Mucosa of descending colon (tissue), 3 donors: ENCODE data around the gene SCN8A. TPM values are rescaled to one million over a fixed set of nuclear protein-coding genes. Genes with fewer than 3 reads are reported as not detected.
"Not testable (repeated sequence)": the region's sequence is repeated elsewhere in the genome, so short reads cannot be mapped to it uniquely, and the experiment has no call there.

Experiments
- ATAC-seq: fragments of 200-7000 bp; cut with Tn5 transposase; one replicate; pipeline ENCODE4 v1.9.1; 2020; ENCODE audit warnings: mild to moderate bottlenecking, moderate library complexity
- DNase-seq, 3 donors: peaks; one replicate each; pipeline ENCODE4 v3.0.0-alpha.2; 2020
- H3K36me3 ChIP-seq: fragments of 200-600 bp; one replicate; pipeline ENCODE4 v1.8.0; 2021; ENCODE audit warnings: low read depth, mild to moderate bottlenecking
- H3K4me1 ChIP-seq: fragments of 200-600 bp; one replicate; pipeline ENCODE4 v1.8.0; 2021; ENCODE audit warnings: low read depth, mild to moderate bottlenecking
- H3K4me3 ChIP-seq: fragments of 200-600 bp; one replicate; pipeline ENCODE4 v1.8.0; 2021; ENCODE audit warnings: mild to moderate bottlenecking
- H3K9me3 ChIP-seq: fragments of 200-600 bp; one replicate; pipeline ENCODE4 v1.8.0; 2021; ENCODE audit warnings: mild to moderate bottlenecking
- CTCF ChIP-seq: fragments of 200-600 bp; IDR thresholded peaks from one replicate; pipeline ENCODE4 v1.8.0; 2022; ENCODE audit warnings: antibody characterized with exemption, mild to moderate bottlenecking
- intact Hi-C, 2 donors: fragments of 100-400 bp; cut with DNase I in 1 of 2; cut with micrococcal nuclease in 1 of 2; formaldehyde crosslinking; loops; one replicate each; pipeline versions ENCODE4 v1.11.0 to v1.11.1; 2022; cut with DNase I, micrococcal nuclease
- total RNA-seq, 3 donors: library from RNA; stranded (reverse); fragmentation: NEBNext Ultra II Directional in 2 of 3; extraction: Animal tissue kit (Norgen Biotek cat#: 25700) in 2 of 3; gene quantifications; one replicate each; pipeline versions ENCODE4 v1.2.1 to v1.2.4, GENCODE V29; 2021 to 2023
- donor health status: DM: no; HTN: no; CAD: no; lungs with moderate emphysema.
- donor health status: DM: no; HTN: no; CAD: no.
- donor health status: DM: no; HTN: yes; CAD: no.

SCN8A gene
- total RNA-seq, 3 donors from 2014 or later, result 2.7 to 5.2 (median 3.6) TPM

- ATAC-seq (no peak), DNase-seq (no peak)
- no peak for TF ChIP-seq CTCF
- Histone ChIP-seq H3K9me3 (peaks cover 10% of the 10 kb centered on the region), H3K36me3 (no peaks in the 10 kb centered on the region), H3K4me3 (no peak overlapping the region), H3K4me1 (no peaks in the 10 kb centered on the region)
- intact Hi-C loops, result no loop called here
Measured at GRCh38 chr12:51636986-51637385, 46.0 kb downstream of the SCN8A start.

GRCh38 chr12:51639361-51639760 is 48.3 kb downstream of the SCN8A start:
- peaks cover 10% of the 10 kb centered on the region for H3K9me3 ChIP-seq
- no peak for ATAC-seq
- DNase-seq, result no peak
- no peaks in the 10 kb centered on the region for H3K4me1 ChIP-seq
- no peak overlapping the region for H3K4me3 ChIP-seq
- TF ChIP-seq CTCF, result no peak
- intact Hi-C loops, result no loop called here
- no peaks in the 10 kb centered on the region for H3K36me3 ChIP-seq

GRCh38 chr12:51642286-51642685 is 51.3 kb downstream of the SCN8A start:
- TF ChIP-seq CTCF, result no peak
- no peaks in the 10 kb centered on the region for H3K4me1 ChIP-seq
- DNase-seq (no peak), ATAC-seq (no peak)
- H3K9me3 ChIP-seq, result peaks cover 10% of the 10 kb centered on the region
- no peak overlapping the region for H3K4me3 ChIP-seq
- no peaks in the 10 kb centered on the region for H3K36me3 ChIP-seq
- intact Hi-C loops, result no loop called here

GRCh38 chr12:51643951-51644350 is 52.9 kb downstream of the SCN8A start:
- intact Hi-C loops, result no loop called here
- H3K36me3 ChIP-seq, result no peaks in the 10 kb centered on the region
- TF ChIP-seq CTCF, result no peak
- no peak for DNase-seq
- H3K9me3 ChIP-seq, result no peaks in the 10 kb centered on the region
- H3K4me1 ChIP-seq, result no peaks in the 10 kb centered on the region
- no peak overlapping the region for H3K4me3 ChIP-seq
- ATAC-seq, result no peak

- H3K9me3 ChIP-seq, intact Hi-C loops, H3K4me1 ChIP-seq, H3K36me3 ChIP-seq, H3K4me3 ChIP-seq, DNase-seq, ATAC-seq: not testable (repeated sequence)
Measured at GRCh38 chr12:51644691-51645090, 53.7 kb downstream of the SCN8A start.

- intact Hi-C loops, result no loop called here
- no peaks in the 10 kb centered on the region for H3K36me3 ChIP-seq
- peaks cover 3% of the 10 kb centered on the region for H3K9me3 ChIP-seq
- H3K4me1 ChIP-seq, result no peaks in the 10 kb centered on the region
- H3K4me3 ChIP-seq, result no peak overlapping the region
- no peak for ATAC-seq
- TF ChIP-seq CTCF, result no peak
- no peak for DNase-seq
Measured at GRCh38 chr12:51645961-51646360, 54.9 kb downstream of the SCN8A start.
